OCI-LY1 (cell line): Measurements from ENCODE around the gene SLC4A8.

Source experiments
- H2AFZ ChIP-seq: fragments of 200-600 bp; sonication (generic), shearing (Covaris generic); 2 replicates; pipeline ENCODE4 v1.6.0; 2014; ENCODE audit warnings: antibody characterized with exemption, mild to moderate bottlenecking, low read length
- H3F3A ChIP-seq: fragments of 200-600 bp; sonication (generic), shearing (Covaris generic); 2 replicates; pipeline ENCODE4 v1.6.0; 2014; ENCODE audit warnings: mild to moderate bottlenecking, antibody characterized with exemption, low read length, moderate library complexity; ENCODE audit not compliant: insufficient read depth
- H3K27ac ChIP-seq: fragments of 200-600 bp; sonication (generic); 2 replicates; pipeline ENCODE4 v1.5.1; 2014; ENCODE audit warnings: low read length, mixed run types, mild to moderate bottlenecking, low read depth; ENCODE audit not compliant: poor library complexity, severe bottlenecking
- H3K27me3 ChIP-seq: fragments of 200-600 bp; sonication (generic); 2 replicates; pipeline ENCODE4 v1.6.0; 2014; ENCODE audit warnings: antibody characterized with exemption, mild to moderate bottlenecking, low read length, moderate library complexity; ENCODE audit not compliant: insufficient read depth
- H3K36me3 ChIP-seq: fragments of 200-600 bp; sonication (generic); 2 replicates; pipeline ENCODE4 v1.6.1; 2014; ENCODE audit warnings: mild to moderate bottlenecking, antibody characterized with exemption, low read length, moderate library complexity, mixed read lengths; ENCODE audit not compliant: insufficient read depth
- H3K4me1 ChIP-seq: fragments of 200-600 bp; sonication (generic); 2 replicates; pipeline ENCODE4 v1.5.1; 2014; ENCODE audit warnings: mild to moderate bottlenecking, low read length, moderate library complexity; ENCODE audit not compliant: insufficient read depth, severe bottlenecking
- H3K4me2 ChIP-seq: fragments of 200-600 bp; sonication (generic), shearing (Covaris generic); 2 replicates; pipeline ENCODE4 v1.6.1; 2014; ENCODE audit warnings: low read length
- H3K4me3 ChIP-seq: fragments of 200-600 bp; sonication (generic); 2 replicates; pipeline ENCODE4 v1.5.1; 2014; ENCODE audit warnings: low read length, low read depth, mild to moderate bottlenecking, mixed read lengths; ENCODE audit not compliant: poor library complexity, severe bottlenecking
- H3K79me2 ChIP-seq: fragments of 200-600 bp; shearing (Covaris generic); 2 replicates; pipeline ENCODE4 v1.6.1; 2016; ENCODE audit warnings: mixed run types, low read length, mixed read lengths; ENCODE audit not compliant: insufficient read depth
- H3K9ac ChIP-seq: fragments of 200-600 bp; sonication (generic), shearing (Covaris generic); 2 replicates; pipeline ENCODE4 v1.6.1; 2014; ENCODE audit warnings: mild to moderate bottlenecking, low read length, mixed read lengths
- H3K9me2 ChIP-seq: fragments of 200-600 bp; sonication (generic), shearing (Covaris generic); 2 replicates; pipeline ENCODE4 v1.6.1; 2014; ENCODE audit warnings: low read depth, mild to moderate bottlenecking, low read length, mixed read lengths
- H3K9me3 ChIP-seq: fragments of 200-600 bp; shearing (Covaris generic); 2 replicates; pipeline ENCODE4 v1.6.1; 2014; ENCODE audit warnings: low read length, mixed read lengths
- H4K20me1 ChIP-seq: fragments of 200-600 bp; sonication (generic), shearing (Covaris generic); 2 replicates; pipeline ENCODE4 v1.6.0; 2016; ENCODE audit warnings: mild to moderate bottlenecking, low read length; ENCODE audit not compliant: insufficient read depth
- EZH2 ChIP-seq: fragments of 200-600 bp; sonication (generic), shearing (Covaris generic); IDR thresholded peaks from 2 replicates; pipeline ENCODE4 v1.8.0; 2017; ENCODE audit warnings: borderline replicate concordance, mixed run types, mild to moderate bottlenecking, antibody characterized with exemption, low read length, moderate library complexity, mixed read lengths
- TF ChIP-seq, protein P1 (sequence below): fragments of 200-600 bp; sonication (generic), shearing (Covaris generic); IDR thresholded peaks from 2 replicates; pipeline ENCODE4 v1.5.1; 2017; ENCODE audit warnings: mild to moderate bottlenecking, antibody characterized with exemption, low read length, moderate library complexity, mixed read lengths

Gene SLC4A8

DNA sequence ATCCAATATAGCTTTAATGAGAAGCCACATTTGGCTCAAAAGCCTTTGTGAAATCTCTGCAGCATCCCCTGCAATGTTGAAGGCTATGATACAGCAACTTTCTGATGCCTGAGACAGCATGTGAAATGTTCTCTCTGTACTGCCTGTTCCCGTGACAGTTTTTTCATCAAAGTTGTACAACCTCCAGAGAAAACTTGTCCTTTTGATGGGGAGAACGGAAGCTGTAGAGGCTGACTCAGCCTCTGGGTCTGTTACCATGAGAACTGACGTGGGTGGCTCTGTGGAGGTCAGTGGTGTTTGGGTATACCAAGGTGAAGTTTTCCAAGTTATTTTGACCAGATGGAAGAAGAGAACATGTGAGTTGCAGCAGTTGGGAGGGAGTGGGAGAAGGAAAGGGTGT, 17.0 kb downstream of the SLC4A8 start:
- Histone ChIP-seq H3K9me3 (no peaks in the 10 kb centered on the region), H3K79me2 (no peaks in the 10 kb centered on the region), H3K4me2 (no peak overlapping the region), H3K4me1 (no peaks in the 10 kb centered on the region), H4K20me1 (no peaks in the 10 kb centered on the region), H3K27ac (no peak overlapping the region), H3K27me3 (no peaks in the 10 kb centered on the region), H2AFZ (no peak overlapping the region), H3F3A (no peaks in the 10 kb centered on the region), H3K9me2 (no peaks in the 10 kb centered on the region), H3K4me3 (no peak overlapping the region), H3K9ac (no peak overlapping the region), H3K36me3 (no peaks in the 10 kb centered on the region)
- TF ChIP-seq EZH2, result no peak
- TF ChIP-seq, protein P1, sequence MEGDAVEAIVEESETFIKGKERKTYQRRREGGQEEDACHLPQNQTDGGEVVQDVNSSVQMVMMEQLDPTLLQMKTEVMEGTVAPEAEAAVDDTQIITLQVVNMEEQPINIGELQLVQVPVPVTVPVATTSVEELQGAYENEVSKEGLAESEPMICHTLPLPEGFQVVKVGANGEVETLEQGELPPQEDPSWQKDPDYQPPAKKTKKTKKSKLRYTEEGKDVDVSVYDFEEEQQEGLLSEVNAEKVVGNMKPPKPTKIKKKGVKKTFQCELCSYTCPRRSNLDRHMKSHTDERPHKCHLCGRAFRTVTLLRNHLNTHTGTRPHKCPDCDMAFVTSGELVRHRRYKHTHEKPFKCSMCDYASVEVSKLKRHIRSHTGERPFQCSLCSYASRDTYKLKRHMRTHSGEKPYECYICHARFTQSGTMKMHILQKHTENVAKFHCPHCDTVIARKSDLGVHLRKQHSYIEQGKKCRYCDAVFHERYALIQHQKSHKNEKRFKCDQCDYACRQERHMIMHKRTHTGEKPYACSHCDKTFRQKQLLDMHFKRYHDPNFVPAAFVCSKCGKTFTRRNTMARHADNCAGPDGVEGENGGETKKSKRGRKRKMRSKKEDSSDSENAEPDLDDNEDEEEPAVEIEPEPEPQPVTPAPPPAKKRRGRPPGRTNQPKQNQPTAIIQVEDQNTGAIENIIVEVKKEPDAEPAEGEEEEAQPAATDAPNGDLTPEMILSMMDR, result no peak

DNA sequence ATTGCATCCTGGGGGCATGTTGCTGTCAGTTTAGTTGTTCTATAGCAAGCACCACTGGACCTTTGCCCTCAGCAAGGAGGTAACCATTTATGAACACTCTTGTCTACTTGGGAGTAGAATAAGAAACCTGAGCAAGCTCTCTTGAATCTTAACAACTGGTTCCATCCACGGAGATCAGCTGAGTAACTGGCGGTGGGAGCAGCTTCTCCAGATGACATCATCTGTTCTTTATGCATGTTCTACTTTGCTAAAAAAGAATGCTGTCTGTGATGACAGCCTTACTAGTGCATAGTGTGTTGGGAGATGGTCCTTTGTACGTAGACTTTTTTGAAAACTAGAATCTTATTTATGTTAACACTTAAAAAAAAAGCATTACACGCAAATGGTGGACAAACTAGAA, 17.7 kb downstream of the SLC4A8 start:
- H3K9me2 ChIP-seq, result no peaks in the 10 kb centered on the region
- no peaks in the 10 kb centered on the region for H3K36me3 ChIP-seq
- no peak overlapping the region for H3K9ac ChIP-seq
- H3K4me3 ChIP-seq, result no peak overlapping the region
- H3K9me3 ChIP-seq, result no peaks in the 10 kb centered on the region
- no peaks in the 10 kb centered on the region for H3K27me3 ChIP-seq
- H3F3A ChIP-seq, result no peaks in the 10 kb centered on the region
- no peak overlapping the region for H3K4me2 ChIP-seq
- H2AFZ ChIP-seq, result no peak overlapping the region
- H3K27ac ChIP-seq, result no peak overlapping the region
- H3K79me2 ChIP-seq, result no peaks in the 10 kb centered on the region
- no peaks in the 10 kb centered on the region for H3K4me1 ChIP-seq
- H4K20me1 ChIP-seq, result no peaks in the 10 kb centered on the region
- no peak for TF ChIP-seq EZH2
- TF ChIP-seq, protein P1, result no peak

DNA sequence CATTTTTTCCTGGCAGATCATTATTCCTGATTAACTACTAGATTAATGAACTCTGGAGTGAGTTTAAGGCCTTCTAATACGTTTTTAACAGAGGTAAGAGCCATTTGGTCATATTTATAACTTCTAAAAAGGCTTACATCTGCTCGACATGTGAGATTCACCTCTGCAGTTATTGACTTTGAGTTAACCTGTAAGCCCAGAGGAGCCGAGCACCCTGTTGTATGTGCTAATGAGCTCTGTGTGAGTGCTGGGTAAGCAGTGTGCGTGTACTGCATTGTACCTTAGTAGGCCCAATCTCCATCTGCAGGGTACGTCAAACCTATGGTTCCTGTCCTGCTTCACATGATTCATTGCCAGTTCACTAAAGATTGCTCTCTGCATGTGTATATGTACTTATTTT, 18.9 kb downstream of the SLC4A8 start:
- H3K27ac ChIP-seq, result no peak overlapping the region
- no peaks in the 10 kb centered on the region for H3F3A ChIP-seq
- no peaks in the 10 kb centered on the region for H3K27me3 ChIP-seq
- H2AFZ ChIP-seq, result no peak overlapping the region
- H3K79me2 ChIP-seq, result no peaks in the 10 kb centered on the region
- H3K9me2 ChIP-seq, result no peaks in the 10 kb centered on the region
- TF ChIP-seq, protein P1, result no peak
- no peak for TF ChIP-seq EZH2
- no peak overlapping the region for H3K9ac ChIP-seq
- no peaks in the 10 kb centered on the region for H3K4me1 ChIP-seq
- H3K9me3 ChIP-seq, result no peaks in the 10 kb centered on the region
- H3K36me3 ChIP-seq, result no peaks in the 10 kb centered on the region
- H3K4me2 ChIP-seq, result no peak overlapping the region
- no peaks in the 10 kb centered on the region for H4K20me1 ChIP-seq
- no peak overlapping the region for H3K4me3 ChIP-seq
